DND-41 (cell line): ENCODE data around the gene SERPINI1.

Experiments
- EZH2 ChIP-seq: IDR thresholded peaks from 3 replicates; pipeline ENCODE4 v1.6.1; 2012; ENCODE audit warnings: borderline replicate concordance, low read depth, mild to moderate bottlenecking, moderate library complexity, low read length, inconsistent platforms; ENCODE audit not compliant: severe bottlenecking
- TF ChIP-seq, protein P1 (sequence below): IDR thresholded peaks from 2 replicates; pipeline ENCODE4 v1.5.1; 2012; ENCODE audit warnings: borderline replicate concordance, low read length, moderate library complexity, mild to moderate bottlenecking; ENCODE audit not compliant: poor library complexity, severe bottlenecking; ENCODE audit errors: extremely low read depth

DNA sequence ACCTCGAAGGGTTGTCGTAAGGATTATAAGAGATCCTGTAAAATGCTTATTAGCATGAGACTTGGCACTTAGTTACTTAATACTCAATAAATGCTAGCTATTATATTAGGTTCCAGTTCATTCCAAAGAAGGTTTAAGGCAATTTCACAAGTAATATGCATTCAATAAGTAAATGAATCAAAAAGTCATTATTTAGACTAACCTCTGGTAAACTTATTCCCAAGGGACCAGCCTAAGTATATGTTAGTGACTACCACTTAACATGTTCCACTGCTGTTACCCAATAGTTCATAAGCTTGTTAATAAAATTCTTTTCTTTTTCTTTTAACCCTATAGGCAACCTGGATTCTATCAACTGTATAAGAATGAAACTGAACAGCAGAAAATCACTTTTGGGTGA, 5.9 kb upstream of the SERPINI1 start:
- no peak for TF ChIP-seq EZH2
- TF ChIP-seq, protein P1, sequence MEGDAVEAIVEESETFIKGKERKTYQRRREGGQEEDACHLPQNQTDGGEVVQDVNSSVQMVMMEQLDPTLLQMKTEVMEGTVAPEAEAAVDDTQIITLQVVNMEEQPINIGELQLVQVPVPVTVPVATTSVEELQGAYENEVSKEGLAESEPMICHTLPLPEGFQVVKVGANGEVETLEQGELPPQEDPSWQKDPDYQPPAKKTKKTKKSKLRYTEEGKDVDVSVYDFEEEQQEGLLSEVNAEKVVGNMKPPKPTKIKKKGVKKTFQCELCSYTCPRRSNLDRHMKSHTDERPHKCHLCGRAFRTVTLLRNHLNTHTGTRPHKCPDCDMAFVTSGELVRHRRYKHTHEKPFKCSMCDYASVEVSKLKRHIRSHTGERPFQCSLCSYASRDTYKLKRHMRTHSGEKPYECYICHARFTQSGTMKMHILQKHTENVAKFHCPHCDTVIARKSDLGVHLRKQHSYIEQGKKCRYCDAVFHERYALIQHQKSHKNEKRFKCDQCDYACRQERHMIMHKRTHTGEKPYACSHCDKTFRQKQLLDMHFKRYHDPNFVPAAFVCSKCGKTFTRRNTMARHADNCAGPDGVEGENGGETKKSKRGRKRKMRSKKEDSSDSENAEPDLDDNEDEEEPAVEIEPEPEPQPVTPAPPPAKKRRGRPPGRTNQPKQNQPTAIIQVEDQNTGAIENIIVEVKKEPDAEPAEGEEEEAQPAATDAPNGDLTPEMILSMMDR, result no peak
